ENCODE results near the gene PDCD5.

- TF ChIP-seq CTCF (conservative IDR thresholded peaks at IDR 0.05; ENCODE audit: low read depth, low read length) (no peak), SMC3 (IDR thresholded peaks at IDR 0.05; ENCODE audit: low read depth, low read length) (no peak), USF2 (IDR thresholded peaks at IDR 0.05; ENCODE audit: low read depth, low read length) (no peak), RFX5 (IDR thresholded peaks at IDR 0.05; ENCODE audit: low read depth, low read length) (no peak)
Observed at GRCh38 chr19:32581705-32582179, 752 bp downstream of the PDCD5 start.
